ENCODE measurements around the gene SCML2.

Gene SCML2

GRCh38 chrX:18290200-18290599 is 64.3 kb downstream of the SCML2 start:
- no peak overlapping the region for H2AK5ac ChIP-seq (ENCODE audit: low read length)
- WGBS (ENCODE audit: extremely low coverage, insufficient coverage, low lambda C conversion rate), result no CpG with 5 or more reads among the region's 4 CpGs
- no peak overlapping the region for H3K9ac ChIP-seq (ENCODE audit: low read length)
- no peak overlapping the region for H3K18ac ChIP-seq (ENCODE audit: low read length)
- H3K79me2 ChIP-seq (ENCODE audit: control insufficient read depth, insufficient read depth, low read length), result no peaks in the 10 kb centered on the region
- H4K8ac ChIP-seq (ENCODE audit: low read depth, low read length), result no peak overlapping the region
- H2BK15ac ChIP-seq (replicated peaks; ENCODE audit: low read depth), result no peak overlapping the region
- no peak overlapping the region for H2BK120ac ChIP-seq (ENCODE audit: low read depth, low read length)
- H3K79me1 ChIP-seq (ENCODE audit: low read length), result no peaks in the 10 kb centered on the region
- no peak overlapping the region for H3K27ac ChIP-seq (ENCODE audit: low read depth, low read length)
- H3K4me1 ChIP-seq (ENCODE audit: control insufficient read depth, low read depth, low read length), result no peaks in the 10 kb centered on the region
- H3K36me3 ChIP-seq (ENCODE audit: control insufficient read depth, insufficient read depth, low read length), result no peaks in the 10 kb centered on the region
- H3K4me2 ChIP-seq (ENCODE audit: low read length), result no peak overlapping the region
- H3K56ac ChIP-seq (ENCODE audit: low read length), result no peak overlapping the region
- H3K4ac ChIP-seq (ENCODE audit: low read depth, low read length), result no peak overlapping the region
- no peak overlapping the region for H3K4me3 ChIP-seq (ENCODE audit: low read length)
- no peak overlapping the region for H3K23ac ChIP-seq (ENCODE audit: low read length)
- peak; percentile 42 for DNase-seq
- no peak overlapping the region for H2BK5ac ChIP-seq (ENCODE audit: low read length)
- no peaks in the 10 kb centered on the region for H3K27me3 ChIP-seq (ENCODE audit: insufficient read depth, low read length, poor library complexity)
- no peak overlapping the region for H4K5ac ChIP-seq (ENCODE audit: low read length)

DNA sequence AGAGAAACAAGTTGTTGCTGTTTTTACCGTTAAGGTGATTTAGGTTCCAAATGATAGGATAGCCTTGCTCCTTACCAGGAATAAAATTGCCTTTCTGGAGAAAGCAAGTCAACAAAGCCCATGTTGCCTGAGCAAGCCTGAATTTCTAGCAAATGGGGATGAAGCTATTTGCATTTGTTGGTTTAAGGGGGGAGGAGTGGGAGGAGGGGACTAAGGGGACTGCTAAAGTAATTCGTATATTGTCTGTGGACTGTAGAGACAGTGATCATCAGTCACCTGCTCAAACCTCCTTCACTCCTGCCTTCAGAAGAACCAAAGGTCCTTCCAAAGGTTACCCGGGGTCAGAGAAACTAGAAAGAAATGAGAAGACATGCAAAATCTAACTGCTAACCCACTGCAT is 65.8 kb downstream of the SCML2 start:
- no peaks in the 10 kb centered on the region for H3K79me2 ChIP-seq (ENCODE audit: control insufficient read depth, insufficient read depth, low read length)
- DNase-seq, result peak; percentile 44
- H2BK5ac ChIP-seq (ENCODE audit: low read length), result no peak overlapping the region
- H4K5ac ChIP-seq (ENCODE audit: low read length), result no peak overlapping the region
- no peaks in the 10 kb centered on the region for H3K4me1 ChIP-seq (ENCODE audit: control insufficient read depth, low read depth, low read length)
- H2BK15ac ChIP-seq (replicated peaks; ENCODE audit: low read depth), result no peak overlapping the region
- no peaks in the 10 kb centered on the region for H3K79me1 ChIP-seq (ENCODE audit: low read length)
- no peak overlapping the region for H3K4me2 ChIP-seq (ENCODE audit: low read length)
- H2AK5ac ChIP-seq (ENCODE audit: low read length), result no peak overlapping the region
- no peak overlapping the region for H3K27ac ChIP-seq (ENCODE audit: low read depth, low read length)
- H4K8ac ChIP-seq (ENCODE audit: low read depth, low read length), result no peak overlapping the region
- WGBS (ENCODE audit: extremely low coverage, insufficient coverage, low lambda C conversion rate), result no CpG with 5 or more reads among the region's 3 CpGs
- H3K18ac ChIP-seq (ENCODE audit: low read length), result no peak overlapping the region
- H2BK120ac ChIP-seq (ENCODE audit: low read depth, low read length), result no peak overlapping the region
- no peak overlapping the region for H3K4me3 ChIP-seq (ENCODE audit: low read length)
- H3K27me3 ChIP-seq (ENCODE audit: insufficient read depth, low read length, poor library complexity), result no peaks in the 10 kb centered on the region
- no peak overlapping the region for H3K23ac ChIP-seq (ENCODE audit: low read length)
- H3K9ac ChIP-seq (ENCODE audit: low read length), result no peak overlapping the region
- no peaks in the 10 kb centered on the region for H3K36me3 ChIP-seq (ENCODE audit: control insufficient read depth, insufficient read depth, low read length)
- no peak overlapping the region for H3K4ac ChIP-seq (ENCODE audit: low read depth, low read length)
- no peak overlapping the region for H3K56ac ChIP-seq (ENCODE audit: low read length)

DNA sequence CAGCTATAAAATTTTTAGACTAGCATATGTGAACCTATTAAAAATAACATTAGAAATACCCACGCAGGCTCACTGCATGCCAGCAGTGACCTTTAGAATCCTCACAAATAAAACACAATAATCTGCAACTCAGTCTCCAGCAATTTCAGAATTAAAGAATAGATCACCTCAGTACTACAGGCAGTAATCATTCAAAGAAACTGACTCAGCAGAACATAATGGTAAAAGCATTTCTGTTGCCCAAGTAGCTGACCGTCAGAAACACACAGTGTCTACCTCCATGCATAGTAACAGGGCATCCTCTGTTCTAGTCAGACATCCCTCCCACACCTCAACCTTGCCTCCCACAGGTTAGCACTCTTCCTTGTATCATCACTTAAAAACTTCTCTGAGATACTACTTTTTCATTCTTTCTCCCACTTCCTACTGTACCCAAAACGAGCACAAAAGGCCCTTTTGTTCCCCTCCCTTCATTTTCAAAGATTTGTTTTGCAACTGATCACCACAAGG is 68.1 kb downstream of the SCML2 start:
- no peak overlapping the region for H3K23ac ChIP-seq (ENCODE audit: low read length)
- no peak overlapping the region for H3K4me3 ChIP-seq (ENCODE audit: low read length)
- H4K5ac ChIP-seq (ENCODE audit: low read length), result no peak overlapping the region
- no peaks in the 10 kb centered on the region for H3K36me3 ChIP-seq (ENCODE audit: control insufficient read depth, insufficient read depth, low read length)
- H2BK5ac ChIP-seq (ENCODE audit: low read length), result no peak overlapping the region
- DNase-seq, result no peak
- H3K4ac ChIP-seq (ENCODE audit: low read depth, low read length), result no peak overlapping the region
- H2BK120ac ChIP-seq (ENCODE audit: low read depth, low read length), result no peak overlapping the region
- WGBS (ENCODE audit: extremely low coverage, insufficient coverage, low lambda C conversion rate), result no CpG with 5 or more reads among the region's 3 CpGs
- H3K27me3 ChIP-seq (ENCODE audit: insufficient read depth, low read length, poor library complexity), result no peaks in the 10 kb centered on the region
- no peaks in the 10 kb centered on the region for H3K4me1 ChIP-seq (ENCODE audit: control insufficient read depth, low read depth, low read length)
- H3K9ac ChIP-seq (ENCODE audit: low read length), result no peak overlapping the region
- no peaks in the 10 kb centered on the region for H3K79me2 ChIP-seq (ENCODE audit: control insufficient read depth, insufficient read depth, low read length)
- no peak overlapping the region for H3K27ac ChIP-seq (ENCODE audit: low read depth, low read length)
- H3K79me1 ChIP-seq (ENCODE audit: low read length), result no peaks in the 10 kb centered on the region
- H3K56ac ChIP-seq (ENCODE audit: low read length), result no peak overlapping the region
- H3K4me2 ChIP-seq (ENCODE audit: low read length), result no peak overlapping the region
- no peak overlapping the region for H2AK5ac ChIP-seq (ENCODE audit: low read length)
- H3K18ac ChIP-seq (ENCODE audit: low read length), result no peak overlapping the region
- no peak overlapping the region for H4K8ac ChIP-seq (ENCODE audit: low read depth, low read length)
- H2BK15ac ChIP-seq (replicated peaks; ENCODE audit: low read depth), result no peak overlapping the region

- Histone ChIP-seq H3K4ac (ENCODE audit: low read depth, low read length) (no peak overlapping the region), H2AK5ac (ENCODE audit: low read length) (no peak overlapping the region), H3K56ac (ENCODE audit: low read length) (no peak overlapping the region), H3K79me2 (ENCODE audit: control insufficient read depth, insufficient read depth, low read length) (no peaks in the 10 kb centered on the region), H3K18ac (ENCODE audit: low read length) (no peak overlapping the region), H3K23ac (ENCODE audit: low read length) (no peak overlapping the region), H4K5ac (ENCODE audit: low read length) (no peak overlapping the region), H3K79me1 (ENCODE audit: low read length) (no peaks in the 10 kb centered on the region), H3K4me3 (ENCODE audit: low read length) (no peak overlapping the region), H2BK15ac (replicated peaks; ENCODE audit: low read depth) (no peak overlapping the region), H2BK5ac (ENCODE audit: low read length) (no peak overlapping the region), H3K9ac (ENCODE audit: low read length) (no peak overlapping the region), H3K4me1 (ENCODE audit: control insufficient read depth, low read depth, low read length) (no peaks in the 10 kb centered on the region), H3K36me3 (ENCODE audit: control insufficient read depth, insufficient read depth, low read length) (no peaks in the 10 kb centered on the region), H4K8ac (ENCODE audit: low read depth, low read length) (no peak overlapping the region), H2BK120ac (ENCODE audit: low read depth, low read length) (no peak overlapping the region), H3K27me3 (ENCODE audit: insufficient read depth, low read length, poor library complexity) (no peaks in the 10 kb centered on the region), H3K27ac (ENCODE audit: low read depth, low read length) (no peak overlapping the region), H3K4me2 (ENCODE audit: low read length) (no peak overlapping the region)
- no peak for DNase-seq
- WGBS (ENCODE audit: extremely low coverage, insufficient coverage, low lambda C conversion rate), result no CpG with 5 or more reads among the region's 4 CpGs
Observed at GRCh38 chrX:18278449-18278848, 76.0 kb downstream of the SCML2 start.

DNA sequence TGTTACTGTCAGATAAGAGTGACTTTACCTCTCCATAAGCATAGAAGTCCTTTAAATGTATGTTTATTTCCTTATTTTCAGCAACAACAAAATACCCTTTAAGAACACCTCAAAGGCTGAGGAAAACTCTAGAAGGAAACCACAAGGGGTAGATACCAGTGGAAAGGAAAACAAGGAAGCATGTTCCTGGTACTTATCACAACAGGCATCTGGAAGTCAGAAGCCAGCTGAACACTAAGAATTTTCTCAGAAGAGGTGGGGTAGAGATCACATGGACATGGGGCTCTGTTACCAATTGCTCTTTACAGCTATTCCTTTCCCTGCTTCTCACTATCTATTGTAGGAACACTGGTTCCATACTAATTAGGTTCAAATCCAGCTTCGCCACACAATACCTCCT is 82.3 kb downstream of the SCML2 start:
- no peaks in the 10 kb centered on the region for H3K36me3 ChIP-seq (ENCODE audit: control insufficient read depth, insufficient read depth, low read length)
- no peaks in the 10 kb centered on the region for H3K27me3 ChIP-seq (ENCODE audit: insufficient read depth, low read length, poor library complexity)
- no peak overlapping the region for H3K23ac ChIP-seq (ENCODE audit: low read length)
- no peak overlapping the region for H2AK5ac ChIP-seq (ENCODE audit: low read length)
- WGBS (ENCODE audit: extremely low coverage, insufficient coverage, low lambda C conversion rate), result no CpG with 5 or more reads among the region's 1 CpG
- H4K8ac ChIP-seq (ENCODE audit: low read depth, low read length), result no peak overlapping the region
- no peak overlapping the region for H3K18ac ChIP-seq (ENCODE audit: low read length)
- H3K27ac ChIP-seq (ENCODE audit: low read depth, low read length), result no peak overlapping the region
- no peak overlapping the region for H3K4me2 ChIP-seq (ENCODE audit: low read length)
- H3K79me2 ChIP-seq (ENCODE audit: control insufficient read depth, insufficient read depth, low read length), result no peaks in the 10 kb centered on the region
- H3K9ac ChIP-seq (ENCODE audit: low read length), result no peak overlapping the region
- no peak overlapping the region for H3K56ac ChIP-seq (ENCODE audit: low read length)
- no peaks in the 10 kb centered on the region for H3K79me1 ChIP-seq (ENCODE audit: low read length)
- H3K4me1 ChIP-seq (ENCODE audit: control insufficient read depth, low read depth, low read length), result no peaks in the 10 kb centered on the region
- H2BK15ac ChIP-seq (replicated peaks; ENCODE audit: low read depth), result no peak overlapping the region
- H3K4me3 ChIP-seq (ENCODE audit: low read length), result no peak overlapping the region
- no peak overlapping the region for H4K5ac ChIP-seq (ENCODE audit: low read length)
- H3K4ac ChIP-seq (ENCODE audit: low read depth, low read length), result no peak overlapping the region
- no peak for DNase-seq
- no peak overlapping the region for H2BK5ac ChIP-seq (ENCODE audit: low read length)
- no peak overlapping the region for H2BK120ac ChIP-seq (ENCODE audit: low read depth, low read length)

DNA sequence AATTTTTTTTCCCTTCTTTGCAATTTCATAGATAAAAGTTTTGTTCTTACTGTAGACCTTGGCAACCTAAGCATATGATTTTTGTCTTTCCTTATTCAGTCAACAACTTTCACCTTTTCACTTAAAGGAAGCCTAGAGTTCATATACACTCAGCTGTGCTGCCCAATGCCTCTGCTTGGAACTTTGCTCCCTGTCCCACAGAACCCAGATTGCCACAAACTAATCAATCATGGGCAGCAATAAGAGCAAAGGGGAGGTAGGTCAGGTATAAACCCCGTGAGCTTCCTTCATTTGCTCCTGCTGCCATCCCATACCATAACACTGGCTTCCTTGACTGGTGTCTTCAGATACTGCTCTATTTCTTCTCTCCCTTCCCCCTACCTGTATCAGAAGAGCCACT is 82.8 kb downstream of the SCML2 start:
- Histone ChIP-seq H3K4ac (ENCODE audit: low read depth, low read length) (no peak overlapping the region), H3K23ac (ENCODE audit: low read length) (no peak overlapping the region), H2BK5ac (ENCODE audit: low read length) (no peak overlapping the region), H3K4me2 (ENCODE audit: low read length) (no peak overlapping the region), H2BK120ac (ENCODE audit: low read depth, low read length) (no peak overlapping the region), H3K79me2 (ENCODE audit: control insufficient read depth, insufficient read depth, low read length) (no peaks in the 10 kb centered on the region), H3K79me1 (ENCODE audit: low read length) (no peaks in the 10 kb centered on the region), H3K4me3 (ENCODE audit: low read length) (no peak overlapping the region), H3K9ac (ENCODE audit: low read length) (no peak overlapping the region), H3K18ac (ENCODE audit: low read length) (no peak overlapping the region), H3K36me3 (ENCODE audit: control insufficient read depth, insufficient read depth, low read length) (no peaks in the 10 kb centered on the region), H4K5ac (ENCODE audit: low read length) (no peak overlapping the region), H2BK15ac (replicated peaks; ENCODE audit: low read depth) (no peak overlapping the region), H3K4me1 (ENCODE audit: control insufficient read depth, low read depth, low read length) (no peaks in the 10 kb centered on the region), H3K27ac (ENCODE audit: low read depth, low read length) (no peak overlapping the region), H2AK5ac (ENCODE audit: low read length) (no peak overlapping the region), H4K8ac (ENCODE audit: low read depth, low read length) (no peak overlapping the region), H3K27me3 (ENCODE audit: insufficient read depth, low read length, poor library complexity) (no peaks in the 10 kb centered on the region), H3K56ac (ENCODE audit: low read length) (no peak overlapping the region)
- DNase-seq, result no peak
- no CpG with 5 or more reads among the region's 1 CpG for WGBS (ENCODE audit: extremely low coverage, insufficient coverage, low lambda C conversion rate)
